IMR-90 (cell line): ENCODE results near the gene NACC2. TPM values are rescaled to one million over a fixed set of nuclear protein-coding genes. Genes with fewer than 3 reads are reported as not detected.

Experiments
- ATAC-seq: fragments of 200-7000 bp; cut with Tn5 transposase; 2 replicates; pipeline ENCODE4 v1.9.1; 2020; ENCODE audit warnings: low read depth, mild to moderate bottlenecking, moderate library complexity
- BruUV-seq: library from RNA; stranded (reverse); fragments of 400-500 nt; replicated peaks from 2 replicates; lab custom pipeline; 2021; lab: Mats Ljungman, UMichigan
- CTCF ChIA-PET: fragments of 300-600 bp; formaldehyde crosslinking; extraction: SDS; loops from one replicate; lab custom pipeline; 2021; ENCODE audit warnings: antibody characterized with exemption; lab: Yijun Ruan, JAX
- POLR2A ChIA-PET: fragments of 300-600 bp; sonication (Branson Sonifier 250); formaldehyde crosslinking; loops from one replicate; lab custom pipeline; 2022; ENCODE audit warnings: antibody characterized with exemption; ENCODE audit not compliant: unreplicated experiment; lab: Charles Lee
- DNase-seq: peaks from one replicate; pipeline ENCODE4 v3.0.0; 2013
- H2AFZ ChIP-seq: replicated peaks from 2 replicates; pipeline ENCODE3; 2013; ENCODE audit warnings: low read length, mild to moderate bottlenecking; ENCODE audit not compliant: poor library complexity
- H2AK5ac ChIP-seq: 2 replicates; pipeline ENCODE4 v1.6.1; 2013; ENCODE audit warnings: low read depth, low read length, inconsistent platforms
- H2AK9ac ChIP-seq: replicated peaks from 2 replicates; pipeline ENCODE3; 2013; ENCODE audit warnings: mild to moderate bottlenecking, low read depth, low read length, moderate library complexity; ENCODE audit not compliant: poor library complexity
- H2BK120ac ChIP-seq: 2 replicates; pipeline ENCODE4 v1.6.1; 2013; ENCODE audit warnings: low read depth, low read length, inconsistent platforms
- H2BK15ac ChIP-seq: 3 replicates; pipeline ENCODE4 v1.6.1; 2013; ENCODE audit warnings: low read depth, low read length, inconsistent platforms
- H2BK20ac ChIP-seq: 2 replicates; pipeline ENCODE4 v1.6.1; 2013; ENCODE audit warnings: low read depth, mild to moderate bottlenecking, inconsistent platforms, low read length, moderate library complexity
- H2BK5ac ChIP-seq: 2 replicates; pipeline ENCODE4 v1.6.1; 2013; ENCODE audit warnings: mild to moderate bottlenecking, low read depth, low read length, inconsistent platforms; ENCODE audit not compliant: poor library complexity, severe bottlenecking
- H3K14ac ChIP-seq: replicated peaks from 2 replicates; pipeline ENCODE4 v1.6.1; 2013; ENCODE audit warnings: low read depth, low read length, inconsistent platforms
- H3K18ac ChIP-seq: 2 replicates; pipeline ENCODE4 v1.6.1; 2013; ENCODE audit warnings: low read depth, low read length, control low read depth
- H3K23ac ChIP-seq: 2 replicates; pipeline ENCODE4 v1.6.1; 2013; ENCODE audit warnings: low read depth, low read length, inconsistent platforms
- H3K27ac ChIP-seq: 2 replicates; pipeline ENCODE4 v1.5.1; 2013; ENCODE audit warnings: mild to moderate bottlenecking, control low read depth, low read length; ENCODE audit not compliant: insufficient read depth
- H3K27me3 ChIP-seq: 2 replicates; pipeline ENCODE4 v1.6.1; 2013; ENCODE audit warnings: low read length; ENCODE audit not compliant: control insufficient read depth, insufficient read depth
- H3K36me3 ChIP-seq: 2 replicates; pipeline ENCODE4 v1.6.1; 2013; ENCODE audit warnings: low read length, mixed read lengths; ENCODE audit not compliant: control insufficient read depth, insufficient read depth
- H3K4ac ChIP-seq: 2 replicates; pipeline ENCODE4 v1.6.1; 2013; ENCODE audit warnings: low read depth, low read length, inconsistent platforms
- H3K4me1 ChIP-seq: 2 replicates; pipeline ENCODE4 v1.6.1; 2013; ENCODE audit warnings: low read length, mixed read lengths; ENCODE audit not compliant: control insufficient read depth, insufficient read depth
- H3K4me2 ChIP-seq: 2 replicates; pipeline ENCODE4 v1.6.1; 2013; ENCODE audit warnings: low read depth, mild to moderate bottlenecking, control low read depth, low read length, moderate library complexity
- H3K4me3 ChIP-seq: 2 replicates; pipeline ENCODE4 v1.5.1; 2013; ENCODE audit warnings: low read depth, mild to moderate bottlenecking, control low read depth, low read length, moderate library complexity; ENCODE audit not compliant: insufficient read depth
- H3K56ac ChIP-seq: 2 replicates; pipeline ENCODE4 v1.6.1; 2013; ENCODE audit warnings: low read length, inconsistent platforms; ENCODE audit not compliant: insufficient read depth; ENCODE audit errors: extremely low read depth
- H3K79me1 ChIP-seq, 2 experiments: 2 replicates each; pipeline ENCODE4 v1.6.1; 2013; ENCODE audit warnings: low read length in 2 of 2, inconsistent platforms in 1 of 2, low read depth in 1 of 2
- H3K9ac ChIP-seq: 2 replicates; pipeline ENCODE4 v1.6.1; 2013; ENCODE audit warnings: low read depth, low read length, control low read depth
- H3K9me1 ChIP-seq: 2 replicates; pipeline ENCODE4 v1.6.1; 2013; ENCODE audit warnings: low read length, inconsistent platforms; ENCODE audit not compliant: insufficient read depth
- H3K9me3 ChIP-seq: 2 replicates; pipeline ENCODE4 v1.6.1; 2013; ENCODE audit warnings: low read length; ENCODE audit not compliant: control insufficient read depth, insufficient read depth
- H4K20me1 ChIP-seq: 2 replicates; pipeline ENCODE4 v1.6.1; 2013; ENCODE audit warnings: low read length, inconsistent platforms; ENCODE audit not compliant: insufficient read depth
- H4K5ac ChIP-seq: 2 replicates; pipeline ENCODE4 v1.6.1; 2013; ENCODE audit warnings: mild to moderate bottlenecking, low read depth, low read length, control low read depth
- H4K8ac ChIP-seq, 2 experiments: 2 replicates each; pipeline ENCODE4 v1.6.1; 2013; ENCODE audit warnings: low read depth in 2 of 2, low read length in 2 of 2, control low read depth in 1 of 2, inconsistent platforms in 1 of 2
- H4K91ac ChIP-seq: 2 replicates; pipeline ENCODE4 v1.6.1; 2013; ENCODE audit warnings: low read depth, low read length, inconsistent platforms; ENCODE audit not compliant: insufficient read depth
- BHLHE40 ChIP-seq: fragments of 150-350 bp; IDR thresholded peaks from 2 replicates; pipeline ENCODE4 v1.6.1; 2016; ENCODE audit warnings: mild to moderate bottlenecking, low read depth, low read length
- CEBPB ChIP-seq: IDR thresholded peaks from 2 replicates; pipeline ENCODE4 v1.6.1; 2012; ENCODE audit warnings: low read depth, low read length, improper control_type of control experiment
- CHD1 ChIP-seq: IDR thresholded peaks from 2 replicates; pipeline ENCODE4 v1.6.1; 2012; ENCODE audit warnings: low read depth, low read length, improper control_type of control experiment
- CTCF ChIP-seq: conservative IDR thresholded peaks from 2 replicates; pipeline ENCODE4 v1.5.1; 2012; ENCODE audit warnings: mild to moderate bottlenecking, low read depth, low read length, improper control_type of control experiment
- ELK1 ChIP-seq: fragments of 150-350 bp; IDR thresholded peaks from 2 replicates; pipeline ENCODE4 v1.6.1; 2016; ENCODE audit warnings: low read depth, mild to moderate bottlenecking, low read length, moderate library complexity, borderline replicate concordance
- FOS ChIP-seq: fragments of 150-350 bp; IDR thresholded peaks from 2 replicates; pipeline ENCODE4 v1.6.1; 2016; ENCODE audit warnings: low read depth, low read length
- MAFK ChIP-seq: IDR thresholded peaks from 2 replicates; pipeline ENCODE4 v1.6.1; 2012; ENCODE audit warnings: low read depth, low read length, improper control_type of control experiment
- MAZ ChIP-seq: IDR thresholded peaks from 2 replicates; pipeline ENCODE4 v1.6.1; 2012; ENCODE audit warnings: low read depth, mild to moderate bottlenecking, low read length, improper control_type of control experiment, moderate library complexity, borderline replicate concordance
- MXI1 ChIP-seq: IDR thresholded peaks from 2 replicates; pipeline ENCODE4 v1.6.1; 2012; ENCODE audit warnings: low read depth, mild to moderate bottlenecking, low read length, moderate library complexity, borderline replicate concordance
- NFE2L2 ChIP-seq: fragments of 150-350 bp; IDR thresholded peaks from 2 replicates; pipeline ENCODE4 v1.6.1; 2016; ENCODE audit warnings: low read depth, mild to moderate bottlenecking, low read length
- POLR2A ChIP-seq: IDR thresholded peaks from 2 replicates; pipeline ENCODE4 v1.6.1; 2012; ENCODE audit warnings: mild to moderate bottlenecking, low read depth, low read length
- RAD21 ChIP-seq: IDR thresholded peaks from 2 replicates; pipeline ENCODE4 v1.6.1; 2012; ENCODE audit warnings: low read length, improper control_type of control experiment
- RCOR1 ChIP-seq: IDR thresholded peaks from 2 replicates; pipeline ENCODE4 v1.6.1; 2012; ENCODE audit warnings: mild to moderate bottlenecking, low read length, improper control_type of control experiment; ENCODE audit not compliant: insufficient replicate concordance
- RFX5 ChIP-seq: IDR thresholded peaks from 2 replicates; pipeline ENCODE4 v1.8.0; 2012; ENCODE audit warnings: low read depth, mild to moderate bottlenecking, low read length, moderate library complexity
- SMC3 ChIP-seq: fragments of 150-350 bp; IDR thresholded peaks from 2 replicates; pipeline ENCODE4 v1.6.1; 2016; ENCODE audit warnings: low read depth, mild to moderate bottlenecking, antibody characterized with exemption, low read length, moderate library complexity
- USF2 ChIP-seq: fragments of 150-350 bp; IDR thresholded peaks from 2 replicates; pipeline ENCODE4 v1.6.1; 2017; ENCODE audit warnings: mild to moderate bottlenecking, antibody characterized with exemption, low read length, low read depth
- WGBS, 2 experiments: methylation state at CpG; one replicate each; pipeline versions ENCODE4 v1.1.5 to v1.1.7; 2013; ENCODE audit warnings: missing lambda C conversion rate in 2 of 2; ENCODE audit not compliant: insufficient read length in 1 of 2; ENCODE audit errors: extremely low coverage in 2 of 2; 5-methylcytosine and 5-hydroxymethylcytosine counted together
- dilution Hi-C: fragments of 300-500 bp; cut with HindIII; formaldehyde crosslinking; loops from one replicate; pipeline ENCODE4 v1.14.3; 2018; ENCODE audit warnings: low sequenced_read_pairs; ENCODE audit not compliant: unreplicated experiment
- in situ Hi-C: fragments of 300-500 bp; cut with MboI; formaldehyde crosslinking; loops from 3 replicates; pipeline ENCODE4 v1.14.3; 2019; ENCODE audit warnings: low sequenced_read_pairs, inconsistent platforms, mixed read lengths
- intact Hi-C: fragments of 100-400 bp; cut with micrococcal nuclease; formaldehyde crosslinking; loops from 2 replicates; pipeline ENCODE4 v1.10.0; 2022
- polyA plus RNA-seq, 3 experiments: library from polyadenylated mRNA; depleted of rRNA; stranded (reverse); fragments of >200 nt; gene quantifications; 2 replicates each; pipeline ENCODE4 v1.2.3, GENCODE V29; 2012; ENCODE audit warnings: low replicate concordance in 1 of 3
- total RNA-seq: library from RNA; depleted of rRNA; stranded (reverse); fragments of >200 nt; gene quantifications from 2 replicates; pipeline ENCODE4 v1.2.3, GENCODE V29; 2012

The NACC2 gene
- total and polyA plus RNA-seq, 2 of the 4 experiments (the other 2 are of a cell fraction), result 7.9 to 19.0 TPM

DNA sequence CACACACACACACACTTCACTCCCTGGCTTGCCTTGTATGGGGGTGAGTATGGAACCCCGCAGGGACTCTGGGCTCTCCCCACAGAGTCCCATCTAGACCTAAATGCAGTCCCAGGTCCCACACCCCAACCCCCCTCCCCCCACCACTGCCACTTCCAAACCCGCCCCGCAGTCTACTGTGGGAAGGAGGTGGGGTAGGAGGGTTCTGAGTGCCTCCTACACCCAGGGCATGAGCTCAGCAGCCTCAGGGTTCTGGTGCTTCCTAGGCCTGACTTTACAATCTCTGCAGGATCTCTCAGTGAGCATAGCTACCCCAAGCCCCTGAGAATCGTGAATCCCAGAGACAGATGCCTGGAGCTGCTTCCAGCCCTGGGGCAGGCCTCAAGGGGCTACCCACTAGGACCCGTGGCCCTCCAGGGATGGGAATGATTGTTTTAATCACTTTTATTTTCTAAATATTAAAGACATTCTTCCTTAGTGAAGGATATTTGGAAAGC, 1.5 kb upstream of the NACC2 start:
- Histone ChIP-seq H3K14ac (no peak overlapping the region), H2BK20ac (no peak overlapping the region), H3K4ac (0 out of 2 replicates have a peak overlapping the region, but pooled peaks have one; percentile 54), H3K36me3 (peaks cover 6% of the 10 kb centered on the region; the same call in 1 of the 2 replicates), H3K23ac (no peak overlapping the region), H3K4me3 (no peak overlapping the region), H3K4me1 (peaks cover 11% of the 10 kb centered on the region), H2AK5ac (0 out of 2 replicates have a peak overlapping the region, but pooled peaks have one; percentile 24), H2BK15ac (no peak overlapping the region), H3K9me3 (no peaks in the 10 kb centered on the region), H3K4me2 (no peak overlapping the region; the same call in 1 of the 2 replicates), H2AK9ac (no peak overlapping the region), H4K91ac (no peak overlapping the region), H2BK5ac (no peak overlapping the region), H2AFZ (no peak overlapping the region), H3K18ac (no peak overlapping the region), H3K27ac (no peak overlapping the region), H4K20me1 (peaks cover 27% of the 10 kb centered on the region), H3K9me1 (peaks cover 3% of the 10 kb centered on the region), H3K27me3 (no peaks in the 10 kb centered on the region), H3K79me1 (peaks cover 9 to 36% of the 10 kb centered on the region in 2 experiments; a peak in 3 of 4 replicates), H3K56ac (no peak overlapping the region), H2BK120ac (no peak overlapping the region), H4K8ac (peak overlapping the region in 1 of 2 experiments; percentile 86; a peak in 2 of 4 replicates), H3K9ac (peak overlapping the region; percentile 61; the same call in 1 of the 2 replicates), H4K5ac (no peak overlapping the region)
- in situ Hi-C loops, result no loop called here
- no peak for TF ChIP-seq NFE2L2
- TF ChIP-seq SMC3, result no peak
- no peak for TF ChIP-seq MAZ
- no peak for TF ChIP-seq MAFK
- no peak for TF ChIP-seq RFX5
- TF ChIP-seq CTCF, result no peak
- TF ChIP-seq CEBPB, result no peak
- no peak for TF ChIP-seq BHLHE40
- TF ChIP-seq MXI1, result no peak
- no peak for TF ChIP-seq RAD21
- no peak for TF ChIP-seq FOS
- no peak for TF ChIP-seq CHD1
- no peak for TF ChIP-seq RCOR1
- no peak for TF ChIP-seq ELK1
- TF ChIP-seq POLR2A, result no peak
- TF ChIP-seq USF2, result no peak
- dilution Hi-C loops, result no loop called here
- BruUV-seq, result no TSS peak
- DNase-seq, result no peak
- ATAC-seq, result no peak
- ChIA-PET POLR2A (no interaction called here), CTCF (interaction anchor here (0.6 kb wide), 1 partner anchor 36 kb away, joined by 3 read pairs; no protein-coding TSS in a partner anchor)
- intact Hi-C loops, result no loop called here
- WGBS, 2 experiments, result no CpG with 5 or more reads among the region's 5 CpGs
